ENCODE measurements around the gene LY6G5C. TPM values are rescaled to one million over a fixed set of nuclear protein-coding genes. Genes with fewer than 3 reads are reported as not detected.

LY6G5C gene
- total and polyA plus RNA-seq, 7 donors: 0.68 to 3.2 (median 1.5) TPM; not detected in 1

- H3K4me3 ChIP-seq: no peak within 1 kb of the TSS
- no peak for DNase-seq
- peaks cover 8 to 23% (median 15%) of the 10 kb centered on the region in 4 donors for H3K36me3 ChIP-seq
- peaks cover 0 to 12% (median 8%) of the 10 kb centered on the region in 4 donors for H3K4me1 ChIP-seq
- WGBS, 2 donors: 76 to 90% methylated on average over 46 of the region's 46 CpGs
- intact Hi-C loops (cut with DNase I): no loop called here
- TF ChIP-seq POLR2A (IDR thresholded peaks at IDR 0.05) (no peak), EP300 (IDR thresholded peaks at IDR 0.05) (no peak), POLR2AphosphoS5 (IDR thresholded peaks at IDR 0.05) (no peak), CTCF (IDR thresholded peaks at IDR 0.05) (no peak)
- no peaks in the 10 kb centered on the region for H3K27me3 ChIP-seq
- H3K27ac ChIP-seq: no peak within 1 kb of the TSS
- no peaks in the 10 kb centered on the region for H3K9me3 ChIP-seq
These were observed 42.5 kb upstream of the LY6G5C start, which contains the start of gene MPIG6B for GRCh38 chr6:31723245-31723979. Gene MPIG6B, plus strand, starts transcription at chr6:31723373. Its CDS starts 11 bp downstream, at chr6:31723384.

- Histone ChIP-seq H3K36me3 (peaks cover 7 to 18% (median 10%) of the 10 kb centered on the region in 4 donors), H3K9me3 (no peaks in the 10 kb centered on the region), H3K4me1 (no peaks in the 10 kb centered on the region), H3K27me3 (no peaks in the 10 kb centered on the region), H3K4me3 (no peak overlapping the region), H3K27ac (no peak overlapping the region)
- 44 to 76% methylated on average over 3 of the region's 3 CpGs for WGBS, 2 donors
- DNase-seq: no peak
- TF ChIP-seq CTCF (IDR thresholded peaks at IDR 0.05): no peak
- TF ChIP-seq POLR2A (IDR thresholded peaks at IDR 0.05): no peak
- no peak for TF ChIP-seq POLR2AphosphoS5 (IDR thresholded peaks at IDR 0.05)
- no peak for TF ChIP-seq EP300 (IDR thresholded peaks at IDR 0.05)
- intact Hi-C loops (cut with DNase I): no loop called here
These were observed 41.3 kb upstream of the LY6G5C start for GRCh38 chr6:31722173-31722572.

GRCh38 chr6:31721351-31722020 is 40.6 kb upstream of the LY6G5C start, which contains the start of gene LY6G6C:
Gene LY6G6C, minus strand, starts transcription at chr6:31721746. Its CDS starts 67 bp downstream, at chr6:31721679.
- Histone ChIP-seq H3K4me3 (no peak within 1 kb of the TSS), H3K9me3 (no peaks in the 10 kb centered on the region), H3K36me3 (peaks cover 0 to 11% (median 4%) of the 10 kb centered on the region in 4 donors), H3K4me1 (no peaks in the 10 kb centered on the region), H3K27ac (no peak within 1 kb of the TSS), H3K27me3 (no peaks in the 10 kb centered on the region)
- intact Hi-C loops (cut with DNase I): no loop called here
- 84 to 91% methylated on average over 4 of the region's 4 CpGs for WGBS, 2 donors
- TF ChIP-seq EP300 (IDR thresholded peaks at IDR 0.05) (no peak), CTCF (IDR thresholded peaks at IDR 0.05) (no peak), POLR2A (IDR thresholded peaks at IDR 0.05) (no peak), POLR2AphosphoS5 (IDR thresholded peaks at IDR 0.05) (no peak)
- DNase-seq: no peak

- no peaks in the 10 kb centered on the region for H3K36me3 ChIP-seq
- TF ChIP-seq CTCF (IDR thresholded peaks at IDR 0.05): no peak
- no peak for TF ChIP-seq POLR2A (IDR thresholded peaks at IDR 0.05)
- TF ChIP-seq POLR2AphosphoS5 (IDR thresholded peaks at IDR 0.05): no peak
- TF ChIP-seq EP300 (IDR thresholded peaks at IDR 0.05): no peak
- H3K27me3 ChIP-seq: no peaks in the 10 kb centered on the region
- no peak overlapping the region for H3K4me3 ChIP-seq
- WGBS, 2 donors: 43 to 79% methylated on average over 5 of the region's 5 CpGs
- no peak overlapping the region for H3K27ac ChIP-seq
- peaks cover 0 to 5% (median 5%) of the 10 kb centered on the region in 4 donors for H3K4me1 ChIP-seq
- no peak for DNase-seq
- intact Hi-C loops (cut with DNase I): no loop called here
- H3K9me3 ChIP-seq: no peaks in the 10 kb centered on the region
These were observed 39.4 kb upstream of the LY6G5C start for GRCh38 chr6:31720196-31720770.

Data from sigmoid colon (tissue), 7 donors.